Frontal cortex (tissue), 4 donors: Measurements from ENCODE around the gene XAGE2. TPM values are rescaled to one million over a fixed set of nuclear protein-coding genes. Genes with fewer than 3 reads are reported as not detected.
"Not testable (repeated sequence)": the region's sequence is repeated elsewhere in the genome, so short reads cannot be mapped to it uniquely, and the experiment has no call there.

Source experiments
- DNase-seq, 2 donors: peaks; one replicate each; pipeline ENCODE4 v3.0.0; 2012; ENCODE audit warnings: low spot score in 2 of 2
- FAIRE-seq: peaks from 2 replicates; lab custom pipeline; 2012; peaks lifted over from hg19 to GRCh38; lab: Jason Lieb, UNC
- total RNA-seq: library from RNA; depleted of rRNA; stranded (reverse); fragments of >200 nt; gene quantifications from one replicate; pipeline ENCODE4 v1.2.3, GENCODE V29; 2014
- donor health status: control.
- donor health status: control.
- donor health status: control.

Gene XAGE2, protein sequence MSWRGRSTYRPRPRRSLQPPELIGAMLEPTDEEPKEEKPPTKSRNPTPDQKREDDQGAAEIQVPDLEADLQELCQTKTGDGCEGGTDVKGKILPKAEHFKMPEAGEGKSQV
- total RNA-seq, result not detected

DNA sequence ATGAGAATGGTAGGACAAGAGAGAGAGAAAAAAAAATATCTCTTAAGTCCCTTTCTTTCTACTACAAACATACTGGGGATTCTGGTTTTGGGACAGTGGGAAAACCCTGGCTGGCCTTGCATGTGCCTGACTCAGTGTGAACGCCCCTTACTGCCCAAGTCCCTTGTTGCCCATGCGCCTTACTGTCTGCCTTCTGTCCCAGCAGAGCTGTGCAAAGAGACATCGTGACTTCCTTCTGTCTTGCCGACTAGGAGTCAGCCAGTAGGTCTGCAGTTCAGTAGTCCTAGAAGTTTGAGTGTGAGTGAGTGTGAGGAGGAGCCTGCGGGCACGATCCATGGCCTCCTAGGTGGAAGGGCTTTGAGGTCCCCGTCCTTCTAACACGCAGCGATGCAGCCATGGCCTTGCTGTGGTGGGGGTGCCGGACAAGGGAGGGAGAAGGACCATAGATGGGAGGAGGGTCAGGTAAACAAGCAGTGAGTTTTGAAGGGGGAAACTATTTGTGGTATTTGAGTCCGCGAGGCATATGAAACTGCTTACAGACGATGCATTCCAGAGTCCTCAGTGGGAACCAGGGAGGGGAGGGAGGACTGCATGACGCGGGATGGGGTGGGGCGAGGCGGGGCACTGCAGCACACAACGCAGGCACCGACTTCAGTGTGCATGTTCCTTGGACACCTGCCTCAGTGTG lies at the start of gene XAGE2:
XAGE2 (plus strand) TSS at position 654 of the 688 bp plus-strand sequence. CDS start 994 bp downstream, outside the sequence.
- DNase-seq (no peak), FAIRE-seq (no peak)

DNA sequence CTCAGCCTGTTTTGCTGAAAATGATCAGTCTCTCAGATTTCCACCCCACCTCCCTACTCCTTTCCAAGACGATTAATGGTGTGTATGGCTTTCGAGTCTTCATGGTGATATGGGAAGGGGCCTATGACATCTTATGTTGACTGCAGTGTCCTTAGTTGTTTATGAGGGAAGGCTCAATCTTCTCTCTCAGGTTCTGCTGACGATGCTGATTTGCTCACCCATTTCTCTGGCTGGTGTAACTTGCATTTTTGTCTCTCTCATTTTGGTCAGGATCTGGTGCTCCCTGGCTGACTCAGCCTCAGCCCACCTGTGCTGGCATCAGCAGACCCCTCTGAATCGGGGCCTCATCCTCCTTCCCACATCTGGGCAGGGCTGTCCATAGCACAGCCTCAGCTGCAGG lies 31.4 kb upstream of the XAGE2 start:
- DNase-seq, result no peak
- FAIRE-seq, result no peak

DNA sequence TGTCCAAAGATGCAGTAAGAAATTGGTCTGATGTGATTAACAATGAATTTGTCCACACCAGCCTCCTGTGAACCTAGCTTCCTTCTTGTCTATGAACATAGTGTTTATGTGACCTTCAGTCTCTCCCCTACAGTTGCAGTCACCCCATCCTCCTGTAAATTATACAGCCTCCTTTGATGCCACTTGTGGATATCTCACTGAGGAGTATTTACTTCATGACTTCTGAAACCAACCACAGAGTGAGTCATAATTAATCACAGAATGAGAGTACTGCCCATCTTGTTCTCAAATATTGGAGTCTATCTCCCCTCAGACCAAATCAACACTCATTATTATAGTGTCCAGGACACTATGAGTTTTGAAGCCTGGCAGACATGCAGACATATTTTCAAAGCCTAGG lies 27.3 kb upstream of the XAGE2 start:
- FAIRE-seq (no peak), DNase-seq (no peak)

DNA sequence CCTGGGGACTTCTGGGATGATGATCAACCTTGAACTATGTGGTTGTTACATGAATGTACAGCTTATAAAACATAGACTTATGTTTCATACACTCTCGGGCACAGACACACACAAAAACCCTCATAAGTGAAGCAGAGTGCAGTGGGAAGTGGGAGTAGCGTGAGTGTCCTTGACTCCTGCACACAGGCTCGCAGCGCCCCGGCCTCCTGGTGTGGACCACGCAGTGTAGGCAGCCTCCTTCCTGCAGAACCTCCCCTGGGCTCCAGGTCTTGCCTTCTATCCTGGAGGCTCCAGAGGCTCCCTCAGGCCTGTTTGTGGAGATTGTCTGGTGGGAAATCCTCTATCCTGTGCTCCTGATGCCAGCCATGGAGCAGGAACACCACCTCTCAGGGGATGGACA lies 25.7 kb upstream of the XAGE2 start:
- not testable (repeated sequence) for FAIRE-seq, DNase-seq

DNA sequence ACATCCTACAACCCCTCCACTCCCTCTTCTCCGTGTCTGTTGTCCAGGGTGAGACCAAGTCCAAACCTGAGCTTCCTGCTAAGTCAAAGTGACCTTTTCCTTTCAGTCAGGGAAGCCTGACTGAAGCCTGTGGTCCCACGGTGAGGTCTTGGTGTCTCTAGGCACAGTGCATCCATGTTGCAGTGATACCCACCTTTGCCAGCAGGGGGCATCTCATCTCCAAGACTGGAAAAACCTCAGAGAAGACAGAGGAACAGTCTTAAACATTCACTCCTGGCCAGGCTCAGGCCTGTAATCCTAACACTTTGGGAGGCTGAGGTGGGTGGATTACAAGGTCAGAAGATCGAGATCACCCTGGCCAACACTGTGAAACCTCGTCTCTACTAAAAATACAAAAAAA lies 23.4 kb upstream of the XAGE2 start:
- not testable (repeated sequence) for FAIRE-seq, DNase-seq

DNA sequence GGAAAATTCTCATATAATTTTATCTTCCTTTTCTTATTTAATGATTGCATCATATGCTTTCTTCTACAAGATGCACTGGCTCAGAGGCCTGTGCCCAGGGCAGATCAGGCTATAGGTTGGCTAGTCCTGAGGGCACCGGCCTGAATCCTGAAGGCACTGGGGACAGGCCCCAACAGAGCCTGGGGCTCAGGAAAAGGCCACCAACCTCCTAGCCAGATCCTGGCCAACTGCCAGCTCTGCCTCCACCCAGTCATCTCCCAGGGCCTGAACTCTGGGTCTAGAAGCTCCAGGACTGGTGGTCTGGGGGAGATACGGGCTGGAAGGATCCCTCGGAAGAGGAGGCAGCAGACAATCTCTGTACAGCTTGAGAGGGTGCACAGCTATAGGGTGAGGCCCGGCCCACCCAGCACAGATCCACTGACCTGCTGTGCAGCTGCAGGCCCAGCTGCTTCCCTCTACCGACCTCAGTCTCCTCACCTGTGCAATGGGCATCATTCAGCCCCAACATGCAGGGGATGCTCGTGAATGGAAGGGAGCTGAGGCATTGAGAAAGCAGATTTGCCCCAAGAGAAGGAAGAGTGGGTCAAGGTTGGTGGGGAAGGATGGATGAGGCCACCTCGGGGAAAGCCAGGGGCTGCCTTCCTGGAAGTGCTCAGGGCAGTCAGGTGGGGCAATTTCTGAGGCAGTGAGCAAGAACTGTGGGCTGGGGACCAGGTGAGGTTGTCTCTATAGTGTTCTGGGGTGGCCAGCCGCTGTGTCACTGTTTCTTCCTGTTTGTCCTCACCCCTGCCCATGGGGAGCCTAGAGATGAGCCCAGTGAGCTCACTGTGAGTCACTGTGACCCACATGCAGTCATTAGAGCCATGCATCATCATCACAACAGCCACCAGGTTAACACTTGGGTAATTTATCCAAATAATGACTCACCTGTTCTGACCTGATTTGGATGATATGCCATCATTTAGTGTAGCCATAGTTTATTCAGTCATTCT lies 22.4 kb upstream of the XAGE2 start:
- FAIRE-seq (no peak), DNase-seq (no peak)

DNA sequence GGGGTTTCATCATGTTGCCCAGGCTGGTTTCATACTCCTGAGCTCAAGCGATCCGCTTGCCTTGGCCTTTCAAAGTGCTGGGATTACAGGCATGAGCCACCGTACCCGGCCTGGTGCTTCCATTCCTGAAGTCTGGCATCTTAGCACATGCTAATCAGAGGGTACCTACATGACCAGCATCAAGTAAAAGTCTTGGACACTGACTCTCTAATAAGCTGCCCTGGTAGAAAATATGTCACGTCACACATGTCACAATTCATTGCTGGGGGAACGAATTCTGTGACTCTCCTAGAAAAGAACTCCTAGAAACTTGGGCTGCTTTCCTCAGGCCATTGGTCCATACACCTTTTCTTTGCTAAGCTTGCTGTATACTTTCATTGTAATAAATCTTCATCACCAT lies 19.1 kb upstream of the XAGE2 start:
- DNase-seq, result no peak
- FAIRE-seq, result no peak

DNA sequence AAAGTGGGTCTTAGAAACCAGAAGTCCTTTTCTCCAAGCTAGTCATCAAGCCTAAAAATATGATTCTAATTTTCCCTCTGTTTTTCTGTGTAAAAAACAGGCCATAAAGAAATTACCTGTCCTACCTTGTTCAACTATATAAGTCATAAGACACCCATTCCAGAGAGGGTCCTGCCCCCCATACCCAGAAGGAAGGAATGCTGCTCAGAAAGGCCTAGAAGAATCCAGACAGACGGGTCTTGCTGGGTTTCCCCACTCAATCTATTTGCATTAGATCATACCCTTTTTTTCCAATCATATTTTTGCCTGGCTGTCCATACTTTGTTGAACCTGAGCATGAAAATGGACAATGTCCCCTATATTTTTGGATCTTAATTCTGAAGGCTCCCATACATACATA lies 16.3 kb upstream of the XAGE2 start:
- no peak for FAIRE-seq

DNA sequence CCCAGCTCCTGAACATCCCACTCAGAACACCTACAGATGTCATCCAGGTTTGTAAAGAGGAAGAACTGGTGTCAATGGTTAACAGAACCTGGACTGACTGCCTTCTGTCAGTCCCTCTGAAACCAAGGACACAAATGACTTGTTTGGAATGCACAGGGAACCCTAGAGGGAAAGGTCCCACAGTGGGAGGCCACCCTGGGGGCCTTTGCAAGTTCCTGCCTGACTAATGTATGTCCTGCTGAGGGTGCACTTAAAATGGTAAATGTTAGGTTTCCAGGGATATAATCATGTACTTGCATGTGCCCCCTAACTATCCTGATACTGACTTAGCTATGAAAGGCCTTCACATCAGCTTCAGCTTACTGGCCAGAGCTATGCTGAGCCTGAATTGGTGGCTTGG lies 15.0 kb upstream of the XAGE2 start:
- FAIRE-seq, result no peak
- no peak for DNase-seq

More for the DNA sequence above, 16.3 kb upstream of the XAGE2 start:
- no peak for DNase-seq

DNA sequence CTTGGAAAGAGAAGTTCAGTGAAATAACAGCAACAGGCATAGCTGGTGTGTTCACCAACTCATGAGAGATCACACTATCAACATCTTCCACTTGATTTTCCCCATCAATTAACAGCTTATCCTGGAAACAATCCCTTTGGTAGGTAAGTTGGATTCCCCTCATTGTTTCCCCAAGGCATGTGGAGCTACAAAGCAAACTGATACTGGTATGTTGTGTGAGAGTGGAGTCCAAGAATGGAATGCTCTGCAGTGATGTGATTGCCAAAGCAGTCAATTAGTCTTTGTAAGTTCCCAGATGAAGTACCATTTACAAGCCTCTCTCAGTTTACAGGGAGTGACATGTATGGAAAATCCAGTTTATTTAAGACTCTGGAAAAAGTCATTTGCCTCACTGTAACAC lies 13.7 kb upstream of the XAGE2 start:
- DNase-seq, result no peak
- no peak for FAIRE-seq

DNA sequence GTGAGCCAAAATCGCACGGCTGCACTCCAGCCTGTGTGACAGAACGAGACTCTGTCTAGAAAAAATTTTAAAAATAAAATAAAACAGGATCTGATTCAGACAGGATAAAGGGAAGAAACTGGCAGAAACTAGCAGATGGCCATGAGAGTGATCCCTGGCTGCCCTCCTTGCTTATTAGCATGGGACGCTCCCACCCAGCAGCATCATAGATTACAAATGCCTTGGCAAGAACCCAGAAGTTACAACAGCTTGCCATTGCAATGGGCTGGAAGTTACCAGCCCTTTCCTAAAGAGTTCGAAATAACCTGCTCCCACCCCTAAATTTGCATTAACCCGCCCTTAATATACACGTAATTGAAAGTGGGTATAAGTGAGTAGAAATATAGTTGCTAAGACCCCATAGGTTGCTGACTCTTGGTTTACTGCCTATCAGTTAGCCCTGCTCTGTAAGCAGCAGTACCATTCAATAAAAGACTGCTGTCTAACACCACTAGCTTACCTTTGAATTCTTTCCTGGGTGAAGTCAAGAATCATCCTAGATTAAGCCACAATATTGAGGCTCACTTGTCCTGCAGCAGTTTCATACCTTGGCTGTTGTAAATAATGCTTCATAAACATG lies 9.1 kb upstream of the XAGE2 start:
- no peak for DNase-seq
- no peak for FAIRE-seq

DNA sequence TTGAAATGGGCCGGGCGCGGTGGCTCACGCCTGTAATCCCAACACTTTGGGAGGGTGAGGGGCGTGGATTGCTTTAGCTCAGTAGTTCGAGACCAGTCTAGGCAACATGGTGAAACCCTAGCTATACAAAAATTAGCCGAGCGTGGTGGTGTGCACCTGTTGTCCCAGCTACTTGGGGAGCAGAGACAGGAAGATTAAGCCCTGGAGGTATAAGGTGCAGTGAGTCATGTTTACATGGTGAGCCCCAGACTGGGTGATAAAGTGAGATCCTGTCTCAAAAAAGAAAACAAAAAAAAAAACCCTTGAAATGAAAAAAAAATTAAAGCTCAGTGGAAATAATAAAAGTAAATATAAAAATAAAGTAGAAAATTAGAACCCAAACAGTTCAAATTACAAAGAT lies 6.9 kb upstream of the XAGE2 start:
- DNase-seq (no peak), FAIRE-seq (no peak)

DNA sequence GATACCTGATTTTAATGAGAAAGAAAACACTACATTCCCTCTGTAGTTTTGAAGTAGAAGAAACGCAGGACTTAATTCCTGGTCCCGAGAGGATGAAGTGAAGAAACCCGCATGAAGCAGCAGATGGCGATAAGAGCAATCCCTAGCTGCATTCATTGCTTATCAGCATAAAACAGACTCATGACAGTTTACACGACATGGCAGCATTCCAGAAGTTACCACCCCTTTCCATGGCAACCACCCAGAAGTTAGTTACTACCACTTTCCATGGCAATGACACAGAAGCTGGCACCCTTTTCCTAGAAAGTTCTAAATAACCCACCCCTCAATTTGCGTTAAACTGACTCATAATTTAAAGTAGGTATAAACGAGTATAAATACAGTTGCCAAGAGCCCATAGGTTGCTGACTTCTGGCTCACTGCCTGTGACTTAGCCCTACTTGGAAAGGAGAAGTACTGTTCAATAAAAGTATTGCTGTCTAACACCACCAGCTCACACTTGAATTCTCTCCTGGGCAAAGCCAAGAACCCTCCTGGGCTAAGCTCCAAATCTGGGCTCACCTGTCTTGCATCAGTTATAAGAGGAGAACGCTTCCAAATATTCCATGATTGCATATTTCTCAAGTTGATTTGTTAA lies 5.5 kb upstream of the XAGE2 start:
- FAIRE-seq, result no peak
- no peak for DNase-seq

DNA sequence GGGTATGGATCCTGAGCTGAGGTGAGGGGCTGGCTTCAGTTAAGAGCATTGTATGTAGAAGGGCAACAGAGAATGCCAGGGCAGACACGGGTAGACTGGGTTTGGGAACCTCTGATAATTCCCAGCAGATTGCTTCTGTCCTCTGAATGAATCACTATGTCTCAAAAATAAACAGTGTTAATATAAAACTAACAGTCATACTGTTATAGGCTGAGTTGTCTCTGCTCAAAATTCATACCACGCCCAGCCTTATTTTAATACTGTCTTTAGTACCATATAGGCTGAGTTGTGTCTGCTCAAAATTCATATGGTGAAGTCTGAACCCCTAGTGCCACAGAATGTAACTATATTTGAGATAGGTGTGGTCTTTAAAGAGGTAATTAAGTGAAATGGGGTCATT lies 10.0 kb downstream of the XAGE2 start:
- DNase-seq (no peak), FAIRE-seq (no peak)

DNA sequence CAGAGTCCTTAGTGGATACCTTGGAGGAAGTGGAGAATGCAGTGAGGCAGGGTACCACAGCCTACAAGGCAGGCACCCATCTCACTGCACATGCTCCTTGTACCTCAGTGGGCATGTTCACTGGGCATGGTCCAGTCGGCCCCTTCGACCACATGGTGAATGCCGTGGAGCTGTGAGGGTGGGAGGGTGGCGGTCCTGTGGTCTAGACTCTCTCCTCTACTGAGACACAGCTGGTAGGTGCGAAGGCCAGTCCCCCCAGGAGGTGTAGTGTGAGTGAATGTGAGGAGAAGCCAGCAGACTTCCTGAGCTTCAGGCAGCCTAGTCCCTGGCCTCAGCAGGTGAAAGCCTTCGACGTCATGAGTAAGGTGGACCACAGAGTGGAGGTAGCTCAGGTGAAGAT lies 12.2 kb downstream of the XAGE2 start:
- DNase-seq (no peak), FAIRE-seq (no peak)

DNA sequence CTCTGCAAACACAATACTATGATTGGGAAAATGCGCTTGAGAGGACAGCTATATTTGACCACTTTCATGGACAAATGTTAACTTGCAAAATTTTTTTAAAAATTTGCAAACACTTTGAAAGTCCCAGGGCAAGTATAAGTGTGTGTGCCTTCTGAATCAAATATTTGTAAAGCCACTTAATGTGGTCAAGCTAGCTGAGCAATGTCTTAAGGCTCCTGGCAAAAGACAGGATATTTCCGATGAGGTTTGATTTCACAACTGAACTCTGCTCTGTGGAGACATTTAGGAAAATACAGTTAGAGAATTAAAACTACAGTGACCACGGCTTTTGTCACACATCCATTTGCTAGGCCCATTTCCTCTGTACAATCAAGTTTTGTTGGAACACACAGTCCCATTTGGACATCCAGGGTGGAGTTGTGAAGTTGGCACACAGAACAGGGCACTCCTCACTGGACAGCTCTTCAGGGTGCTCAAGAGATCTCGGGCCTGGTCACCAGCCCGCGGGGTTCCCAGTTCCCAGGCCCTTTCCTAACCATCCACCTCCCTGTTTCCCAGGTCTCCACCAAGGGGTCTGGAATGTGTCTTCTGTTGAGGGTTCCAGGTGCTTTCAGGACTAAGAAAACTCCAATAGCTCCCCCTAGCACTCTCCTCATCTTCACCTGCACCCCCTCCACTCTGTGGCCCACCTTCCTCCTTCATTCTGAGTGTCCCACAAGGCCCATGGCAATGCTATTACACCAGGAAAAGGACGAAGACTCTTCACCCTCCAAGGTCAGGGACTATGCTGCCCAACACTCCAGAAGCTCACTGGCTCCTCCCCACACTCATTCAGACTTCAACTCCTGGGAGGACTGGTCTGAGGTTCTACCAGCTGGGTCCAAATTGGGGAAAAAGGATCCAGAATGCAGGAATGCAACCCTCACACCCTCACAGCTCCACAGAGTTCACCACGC lies 41.9 kb downstream of the XAGE2 start:
- FAIRE-seq (no peak), DNase-seq (no peak)

DNA sequence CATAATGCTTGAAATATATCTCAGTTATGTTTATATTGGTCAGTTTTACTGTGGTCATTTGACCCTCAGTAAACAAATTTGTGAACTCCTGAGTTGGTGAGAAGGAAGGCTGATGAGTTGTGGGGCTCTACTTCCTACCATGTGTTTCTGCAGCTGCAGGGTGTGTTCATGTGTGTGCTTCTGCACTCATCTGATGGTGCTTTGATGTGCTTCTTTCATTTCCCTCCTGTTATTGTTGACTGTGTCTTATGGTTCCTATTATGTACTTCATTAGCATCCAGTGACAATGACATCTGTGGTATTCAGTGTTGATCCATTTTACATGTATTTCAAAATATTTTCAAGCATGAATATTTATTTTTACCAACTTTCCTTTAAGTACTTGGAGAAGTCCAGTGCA lies 46.5 kb downstream of the XAGE2 start:
- DNase-seq, result no peak
- no peak for FAIRE-seq

DNA sequence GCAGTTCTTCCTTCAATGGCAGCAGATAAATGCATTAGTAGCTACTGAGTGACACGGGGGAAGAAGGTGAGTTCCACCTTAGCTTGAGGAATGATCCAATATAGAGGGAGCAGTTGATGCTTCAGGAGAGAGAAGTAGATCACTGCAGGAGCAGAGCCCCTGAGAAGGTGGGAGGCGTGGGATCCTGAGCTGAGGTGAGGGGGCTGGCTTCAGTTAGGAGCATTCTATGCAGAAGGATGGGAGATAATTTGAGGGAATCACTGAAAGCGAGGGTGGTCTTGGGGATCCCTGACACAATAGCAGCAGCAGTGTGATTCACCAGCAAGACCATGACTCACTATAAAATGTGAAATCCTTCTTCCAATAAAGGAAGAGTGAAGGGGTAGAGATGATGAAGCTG lies 48.0 kb downstream of the XAGE2 start:
- FAIRE-seq, result no peak

More for the DNA sequence above, 48.0 kb downstream of the XAGE2 start:
- DNase-seq, result no peak
